Osteocyte (in vitro differentiated cells): Measurements from ENCODE around the gene CEMIP2. TPM values are rescaled to one million over a fixed set of nuclear protein-coding genes. Genes with fewer than 3 reads are reported as not detected.
"Not testable (repeated sequence)": the region's sequence is repeated elsewhere in the genome, so short reads cannot be mapped to it uniquely, and the experiment has no call there.

Experiments
- DNase-seq: peaks from one replicate; pipeline ENCODE4 v3.0.0; 2021; ENCODE audit warnings: mixed read lengths; ENCODE audit not compliant: unreplicated experiment; ENCODE audit errors: extremely low spot score
- H3K27ac Mint-ChIP-seq: one replicate; pipeline ENCODE4 v1.8.0; 2021; ENCODE audit warnings: mild to moderate bottlenecking, mixed read lengths; ENCODE audit not compliant: unreplicated experiment
- H3K27me3 Mint-ChIP-seq: one replicate; pipeline ENCODE4 v1.8.0; 2021; ENCODE audit warnings: mixed read lengths; ENCODE audit not compliant: unreplicated experiment
- H3K36me3 Mint-ChIP-seq: one replicate; pipeline ENCODE4 v1.8.0; 2021; ENCODE audit warnings: mixed read lengths; ENCODE audit not compliant: unreplicated experiment
- H3K4me1 Mint-ChIP-seq: one replicate; pipeline ENCODE4 v1.8.0; 2021; ENCODE audit warnings: mixed read lengths; ENCODE audit not compliant: unreplicated experiment
- H3K4me3 Mint-ChIP-seq: one replicate; pipeline ENCODE4 v1.8.0; 2021; ENCODE audit warnings: mild to moderate bottlenecking, moderate library complexity, mixed read lengths; ENCODE audit not compliant: unreplicated experiment
- H3K9me3 Mint-ChIP-seq: one replicate; pipeline ENCODE4 v1.8.0; 2021; ENCODE audit warnings: mixed read lengths; ENCODE audit not compliant: unreplicated experiment
- total RNA-seq: library from RNA; stranded (reverse); gene quantifications from 2 replicates; pipeline ENCODE4 v1.2.1, GENCODE V29; 2021
- TF ChIP-seq, protein P1 (sequence below): fragments of 200-600 bp; sonication (generic); IDR thresholded peaks from 2 replicates; pipeline ENCODE4 v1.5.0; 2021; ENCODE audit warnings: antibody characterized with exemption, mild to moderate bottlenecking, moderate library complexity

Gene CEMIP2
- total RNA-seq, 1 donor from 2014 or later: 20.9 TPM

DNA sequence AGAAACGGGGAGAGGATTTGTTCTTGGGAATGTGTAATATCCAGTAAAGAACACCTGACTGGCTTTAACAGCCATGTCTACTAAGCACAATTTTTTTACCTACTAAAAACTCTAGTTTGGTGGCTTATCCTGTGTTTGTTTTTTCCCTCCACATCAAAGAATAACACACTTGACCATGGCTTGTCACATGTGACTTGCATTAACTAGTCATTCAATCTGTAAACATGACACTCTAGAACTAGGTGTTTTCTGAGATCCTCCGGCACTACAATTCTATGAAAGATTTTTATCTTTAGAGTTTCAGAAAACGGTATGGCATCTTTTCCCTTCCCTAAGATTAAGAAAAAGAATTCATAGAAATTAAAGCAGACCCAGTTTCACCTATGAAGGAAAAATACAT is 103.7 kb downstream of the CEMIP2 start:
- Mint-ChIP-seq H3K36me3 (no peaks in the 10 kb centered on the region), H3K27ac (no peak overlapping the region), H3K4me3 (no peak overlapping the region), H3K9me3 (no peaks in the 10 kb centered on the region), H3K4me1 (peaks cover 10% of the 10 kb centered on the region), H3K27me3 (peaks cover 18% of the 10 kb centered on the region)
- DNase-seq: no peak
- TF ChIP-seq, protein P1, sequence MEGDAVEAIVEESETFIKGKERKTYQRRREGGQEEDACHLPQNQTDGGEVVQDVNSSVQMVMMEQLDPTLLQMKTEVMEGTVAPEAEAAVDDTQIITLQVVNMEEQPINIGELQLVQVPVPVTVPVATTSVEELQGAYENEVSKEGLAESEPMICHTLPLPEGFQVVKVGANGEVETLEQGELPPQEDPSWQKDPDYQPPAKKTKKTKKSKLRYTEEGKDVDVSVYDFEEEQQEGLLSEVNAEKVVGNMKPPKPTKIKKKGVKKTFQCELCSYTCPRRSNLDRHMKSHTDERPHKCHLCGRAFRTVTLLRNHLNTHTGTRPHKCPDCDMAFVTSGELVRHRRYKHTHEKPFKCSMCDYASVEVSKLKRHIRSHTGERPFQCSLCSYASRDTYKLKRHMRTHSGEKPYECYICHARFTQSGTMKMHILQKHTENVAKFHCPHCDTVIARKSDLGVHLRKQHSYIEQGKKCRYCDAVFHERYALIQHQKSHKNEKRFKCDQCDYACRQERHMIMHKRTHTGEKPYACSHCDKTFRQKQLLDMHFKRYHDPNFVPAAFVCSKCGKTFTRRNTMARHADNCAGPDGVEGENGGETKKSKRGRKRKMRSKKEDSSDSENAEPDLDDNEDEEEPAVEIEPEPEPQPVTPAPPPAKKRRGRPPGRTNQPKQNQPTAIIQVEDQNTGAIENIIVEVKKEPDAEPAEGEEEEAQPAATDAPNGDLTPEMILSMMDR: no peak

DNA sequence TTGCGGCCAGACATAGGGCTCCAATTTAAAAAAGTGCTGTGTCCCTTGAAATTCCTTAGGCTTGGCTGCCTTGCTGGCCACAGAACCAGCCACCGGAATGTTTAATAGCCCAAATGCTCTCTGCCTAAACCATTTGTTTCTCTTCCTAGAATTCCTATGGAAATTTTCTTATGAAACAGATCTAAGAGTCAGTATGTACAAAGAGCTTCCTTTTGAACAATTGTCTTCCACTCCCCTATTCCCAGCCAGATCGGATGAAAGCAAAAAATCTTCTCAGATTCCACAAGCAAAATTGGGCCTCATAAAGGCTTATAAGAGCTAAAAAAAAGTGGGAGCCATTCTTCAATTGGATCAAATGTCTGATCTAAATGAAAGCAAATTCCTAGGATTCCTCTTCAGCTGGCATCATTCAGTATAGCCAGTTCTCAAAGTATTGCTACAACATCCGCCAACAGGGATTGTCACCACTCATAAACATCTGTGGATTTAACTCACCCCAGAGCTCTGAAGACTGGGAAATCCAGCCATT is 104.3 kb downstream of the CEMIP2 start:
- no peaks in the 10 kb centered on the region for H3K36me3 Mint-ChIP-seq
- H3K4me1 Mint-ChIP-seq: peaks cover 10% of the 10 kb centered on the region
- TF ChIP-seq, protein P1: no peak
- no peaks in the 10 kb centered on the region for H3K9me3 Mint-ChIP-seq
- peak overlapping the region; percentile 6 for H3K27ac Mint-ChIP-seq
- no peak for DNase-seq
- H3K27me3 Mint-ChIP-seq: peaks cover 19% of the 10 kb centered on the region
- H3K4me3 Mint-ChIP-seq: no peak overlapping the region

DNA sequence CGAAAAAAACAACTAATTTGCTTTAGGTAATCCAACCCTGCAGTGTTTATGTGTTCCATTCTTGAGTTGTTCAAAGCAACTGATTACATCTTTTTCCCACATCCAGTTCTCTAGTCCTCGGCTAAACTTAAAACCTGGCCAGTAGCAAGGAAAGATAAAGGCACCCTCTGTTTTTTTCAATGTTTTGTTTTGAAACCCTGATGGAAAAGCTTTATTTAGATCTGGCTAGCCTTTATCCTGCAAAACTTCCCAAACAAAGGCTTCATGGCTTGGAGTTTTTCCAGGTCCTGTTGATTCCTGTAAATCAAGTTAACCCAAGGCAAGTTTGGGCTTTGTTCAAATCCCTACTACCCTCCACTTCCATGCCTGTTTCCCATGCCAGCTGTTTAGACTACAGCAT is 105.1 kb downstream of the CEMIP2 start:
- Mint-ChIP-seq H3K4me3 (no peak overlapping the region), H3K27ac (no peak overlapping the region), H3K27me3 (peaks cover 17% of the 10 kb centered on the region), H3K36me3 (no peaks in the 10 kb centered on the region), H3K4me1 (peaks cover 10% of the 10 kb centered on the region), H3K9me3 (no peaks in the 10 kb centered on the region)
- TF ChIP-seq, protein P1: no peak
- DNase-seq: no peak

DNA sequence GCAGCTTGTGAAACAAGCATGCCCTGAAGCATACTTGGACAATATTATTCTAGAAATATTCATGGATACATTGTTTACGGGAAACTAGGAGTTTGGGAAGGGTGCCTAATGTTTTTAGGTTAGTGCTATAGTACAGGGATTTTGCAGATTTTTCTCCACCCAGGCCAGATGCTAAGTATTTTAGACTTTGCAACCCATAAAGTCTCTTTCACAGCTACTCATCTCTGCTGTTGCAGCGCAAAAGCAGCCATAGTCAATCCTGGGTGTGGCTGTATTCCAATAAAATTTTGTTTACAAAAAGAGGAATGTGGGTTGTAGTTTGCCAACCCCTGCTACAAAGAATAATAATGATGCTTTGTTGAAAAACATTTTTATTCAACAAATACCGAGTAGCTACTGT is 106.2 kb downstream of the CEMIP2 start:
- no peak for DNase-seq

DNA sequence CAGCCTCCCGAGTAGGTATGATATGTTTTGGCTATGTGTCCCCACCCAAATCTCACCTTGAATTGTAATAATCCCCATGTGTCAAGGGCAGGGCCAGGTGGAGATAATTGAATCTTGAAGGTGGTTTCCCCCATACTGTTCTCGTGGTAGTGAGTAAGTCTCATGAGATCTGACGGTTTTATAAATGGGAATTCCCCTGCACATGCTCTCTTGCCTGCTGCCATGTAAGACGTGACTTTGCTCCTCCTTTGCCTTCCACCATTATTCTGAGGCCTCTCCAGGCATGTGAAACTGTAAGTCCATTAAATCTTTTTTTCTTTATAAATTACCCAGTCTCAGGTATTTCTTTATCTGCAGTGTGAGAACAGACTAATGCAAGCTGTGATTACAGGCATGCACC is 111.0 kb downstream of the CEMIP2 start:
- H3K4me1 Mint-ChIP-seq, H3K9me3 Mint-ChIP-seq, H3K36me3 Mint-ChIP-seq, DNase-seq, H3K4me3 Mint-ChIP-seq, H3K27ac Mint-ChIP-seq: not testable (repeated sequence)
- H3K27me3 Mint-ChIP-seq: peaks cover 47% of the 10 kb centered on the region

More for the DNA sequence above, 106.2 kb downstream of the CEMIP2 start:
- peaks cover 25% of the 10 kb centered on the region for H3K27me3 Mint-ChIP-seq
- H3K27ac Mint-ChIP-seq: no peak overlapping the region
- no peaks in the 10 kb centered on the region for H3K9me3 Mint-ChIP-seq
- peaks cover 10% of the 10 kb centered on the region for H3K4me1 Mint-ChIP-seq
- TF ChIP-seq, protein P1: no peak
- H3K36me3 Mint-ChIP-seq: no peaks in the 10 kb centered on the region
- H3K4me3 Mint-ChIP-seq: no peak overlapping the region

DNA sequence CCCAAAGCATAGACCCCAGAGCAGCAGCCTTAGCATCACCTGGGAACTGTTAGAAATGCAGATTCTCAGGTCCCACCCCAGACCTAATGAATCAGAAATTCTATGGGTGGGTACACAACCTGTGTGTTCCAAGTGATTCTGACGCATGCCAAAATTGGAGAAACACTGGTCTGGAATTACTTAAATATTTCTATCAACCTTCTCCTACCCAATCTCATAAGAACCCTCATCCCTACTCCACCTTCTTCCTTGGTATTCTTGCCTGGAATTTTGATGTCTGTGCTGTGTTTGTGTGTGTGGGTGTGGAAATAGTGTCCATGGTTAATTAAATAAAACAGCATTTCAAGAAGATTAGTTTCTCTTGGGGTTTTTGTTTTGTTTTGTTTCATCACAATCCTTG is 111.8 kb downstream of the CEMIP2 start:
- Mint-ChIP-seq H3K9me3 (no peaks in the 10 kb centered on the region), H3K4me3 (no peak overlapping the region), H3K4me1 (no peaks in the 10 kb centered on the region), H3K27ac (no peak overlapping the region), H3K36me3 (no peaks in the 10 kb centered on the region), H3K27me3 (peaks cover 48% of the 10 kb centered on the region)
- TF ChIP-seq, protein P1: no peak
- DNase-seq: no peak
